Measurements from ENCODE around the gene AQP1.

AQP1 gene

GRCh38 chr7:30886608-30887011, 25.0 kb upstream of the AQP1 start:
- peak; percentile 16 for DNase-seq

- peak; percentile 95 for DNase-seq
Measured at GRCh38 chr7:30887464-30887872, 24.2 kb upstream of the AQP1 start.

- peak; percentile 24 for DNase-seq
Measured at GRCh38 chr7:30888747-30889146, 22.9 kb upstream of the AQP1 start.

- DNase-seq: no peak
Measured at GRCh38 chr7:30890226-30890625, 21.4 kb upstream of the AQP1 start.

DNA sequence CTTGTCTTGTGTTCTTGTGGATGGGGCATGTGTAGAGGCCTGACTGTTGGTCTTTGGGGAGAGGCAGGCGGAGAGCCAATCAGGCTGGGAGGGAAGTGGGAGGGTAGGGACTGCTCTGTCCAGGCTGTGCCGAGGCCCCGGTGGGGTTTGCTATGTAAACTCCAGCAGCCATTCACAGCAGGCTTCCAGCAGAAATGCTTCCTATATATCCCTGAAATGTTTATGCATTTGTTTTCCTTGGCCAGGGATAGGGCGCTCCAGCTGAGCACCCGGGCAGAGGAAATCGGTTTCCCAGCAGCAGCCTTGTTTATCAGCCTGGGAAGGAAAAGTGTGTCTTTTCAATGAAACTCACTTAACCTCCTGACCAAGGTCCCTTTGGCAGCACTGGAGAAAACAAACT, 18.3 kb upstream of the AQP1 start:
- peak; percentile 19 for DNase-seq

- no peak for DNase-seq
Measured at GRCh38 chr7:30894009-30894408, 17.6 kb upstream of the AQP1 start.

DNA sequence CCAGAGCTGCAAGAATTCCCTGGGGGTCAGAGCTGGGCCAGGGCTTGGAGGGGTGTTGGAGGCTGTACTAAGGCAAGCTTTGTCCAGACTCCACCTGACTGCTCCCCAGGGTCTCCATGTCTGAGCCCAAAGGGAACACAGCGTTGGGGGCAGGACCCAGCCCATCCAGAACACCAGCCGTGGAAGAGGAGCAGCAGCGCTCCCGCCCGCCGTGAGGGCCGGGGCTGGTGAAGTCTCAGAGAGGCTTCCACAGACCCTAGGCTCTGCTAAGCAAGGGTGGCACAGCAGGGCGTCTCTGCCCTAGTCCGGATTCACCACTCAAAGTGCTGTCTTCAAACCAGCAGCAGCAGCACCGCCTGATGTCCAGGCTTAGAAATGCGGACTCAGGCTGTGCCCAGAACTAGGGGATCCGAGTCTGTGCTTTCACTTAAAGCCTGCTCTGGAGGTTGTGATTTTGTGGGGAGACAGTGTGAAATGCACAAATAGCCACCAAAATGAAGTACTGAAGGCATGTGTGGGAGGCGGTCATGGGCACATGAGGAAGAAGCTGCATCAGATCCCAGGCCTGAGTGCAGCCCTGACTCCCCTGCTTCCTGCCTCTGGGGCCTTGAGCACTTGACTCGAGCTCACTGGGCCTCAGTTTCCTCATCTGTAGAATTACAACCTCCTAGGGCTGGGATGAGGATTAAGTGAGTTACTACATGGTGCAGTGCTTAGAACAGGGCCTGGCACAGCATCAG, 16.6 kb upstream of the AQP1 start:
- no peak for DNase-seq

DNA sequence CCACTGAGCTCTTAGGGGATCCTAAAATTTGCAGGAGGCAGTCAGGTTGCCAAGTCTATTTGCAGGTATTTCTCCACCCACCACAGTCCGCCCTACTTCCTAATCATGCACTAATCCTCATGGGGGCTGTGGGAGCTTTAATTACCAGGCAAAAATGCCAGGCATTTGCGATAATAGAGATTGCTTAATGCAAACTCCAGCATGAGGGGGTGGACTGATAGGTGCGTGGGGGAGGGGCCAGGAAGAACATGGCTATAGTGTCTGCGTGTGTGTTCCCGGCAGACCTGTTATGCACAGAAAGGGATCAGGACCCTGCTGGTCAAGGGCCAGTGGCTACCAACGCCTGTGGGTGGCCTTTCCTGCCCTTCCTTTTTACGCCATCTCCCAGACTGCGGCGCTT, 15.6 kb upstream of the AQP1 start:
- DNase-seq: no peak

DNA sequence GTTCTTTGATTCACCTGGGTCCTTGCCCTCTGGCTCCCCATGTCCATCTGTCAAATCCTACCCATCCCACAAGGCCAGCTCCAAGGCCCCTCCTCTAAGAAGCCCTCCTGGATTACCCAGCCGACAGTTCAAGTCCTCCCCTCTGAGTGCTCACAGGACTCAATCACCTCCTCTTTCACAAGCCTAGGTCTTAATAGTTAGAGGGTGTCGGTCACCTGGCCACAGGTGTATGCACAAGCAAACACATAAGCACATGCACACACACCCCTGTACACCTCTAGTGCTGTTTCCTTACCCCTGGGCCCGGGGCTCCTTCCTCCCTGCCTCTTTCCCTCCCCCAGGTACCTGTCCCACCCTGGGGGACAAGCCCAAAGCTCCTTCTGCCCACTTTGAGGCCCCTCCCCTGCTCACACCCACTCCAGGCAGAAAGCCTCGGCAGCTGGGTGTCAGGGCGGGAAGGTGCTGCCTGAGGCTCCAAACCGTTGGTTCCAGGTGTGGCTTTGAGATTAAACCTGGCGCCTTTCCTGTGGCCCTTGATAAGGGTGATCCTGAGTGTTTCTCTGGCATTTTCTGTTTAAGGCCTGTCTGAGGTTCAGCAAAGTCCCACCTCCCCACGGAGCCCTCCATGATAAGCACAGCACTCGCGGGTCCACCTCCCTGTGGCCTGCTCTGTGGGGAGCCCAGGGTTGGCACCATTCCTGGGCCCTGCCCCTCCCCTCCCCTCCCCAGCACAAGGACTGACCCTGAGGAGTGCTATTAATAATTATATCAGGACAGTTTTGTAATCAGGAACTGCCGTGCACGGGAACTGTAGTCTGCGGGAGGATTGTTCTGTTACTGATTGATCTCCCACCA, 14.6 kb upstream of the AQP1 start:
- peak; percentile 21 for DNase-seq

GRCh38 chr7:30897770-30898169, 13.9 kb upstream of the AQP1 start:
- no peak for DNase-seq

DNA sequence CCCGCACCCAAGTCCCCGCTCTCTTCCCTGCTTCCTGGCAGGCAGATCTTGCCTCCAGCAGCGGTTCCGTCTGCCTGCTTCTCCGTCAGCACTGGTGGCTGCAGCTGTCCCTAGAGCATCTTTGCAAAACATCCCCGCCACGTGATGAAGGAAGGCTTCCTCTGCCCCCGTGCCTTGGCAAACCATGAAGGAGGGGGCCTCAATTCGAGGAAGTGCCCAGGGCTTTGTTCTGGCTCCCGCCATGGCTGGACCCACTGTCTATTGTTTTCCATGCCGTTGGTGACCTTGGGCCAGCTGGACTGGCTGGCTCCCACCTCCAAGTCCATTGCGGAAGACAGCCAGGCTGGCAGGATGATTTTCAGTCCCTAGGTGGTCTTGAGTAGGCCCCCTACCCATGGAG, 13.2 kb upstream of the AQP1 start:
- no peak for DNase-seq

- no peak for DNase-seq
Measured at GRCh38 chr7:30899066-30899465, 12.6 kb upstream of the AQP1 start.

- no peak for DNase-seq
Measured at GRCh38 chr7:30899630-30900029, 12.0 kb upstream of the AQP1 start.

DNA sequence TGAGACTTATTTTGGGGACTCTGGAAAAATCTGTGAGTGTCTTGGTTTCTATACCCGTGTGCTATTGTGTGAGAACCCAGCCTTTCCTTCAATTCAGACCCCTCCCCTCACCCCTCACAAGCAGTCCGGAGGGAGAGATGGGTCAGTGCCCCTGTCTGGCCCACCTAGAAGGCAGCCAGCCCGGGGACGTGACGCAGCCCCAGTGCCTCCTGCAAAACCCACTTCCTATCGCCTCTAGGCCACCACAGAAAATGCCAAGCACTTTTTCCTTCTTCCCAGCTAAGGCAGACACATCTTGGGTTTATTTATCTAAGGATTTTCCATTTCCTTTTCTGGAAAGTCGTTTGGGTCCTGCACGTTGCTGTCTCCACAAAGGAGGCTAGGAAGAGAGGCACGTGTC, 11.6 kb upstream of the AQP1 start:
- DNase-seq: no peak

GRCh38 chr7:30900803-30901362, 10.8 kb upstream of the AQP1 start:
- DNase-seq: no peak

DNA sequence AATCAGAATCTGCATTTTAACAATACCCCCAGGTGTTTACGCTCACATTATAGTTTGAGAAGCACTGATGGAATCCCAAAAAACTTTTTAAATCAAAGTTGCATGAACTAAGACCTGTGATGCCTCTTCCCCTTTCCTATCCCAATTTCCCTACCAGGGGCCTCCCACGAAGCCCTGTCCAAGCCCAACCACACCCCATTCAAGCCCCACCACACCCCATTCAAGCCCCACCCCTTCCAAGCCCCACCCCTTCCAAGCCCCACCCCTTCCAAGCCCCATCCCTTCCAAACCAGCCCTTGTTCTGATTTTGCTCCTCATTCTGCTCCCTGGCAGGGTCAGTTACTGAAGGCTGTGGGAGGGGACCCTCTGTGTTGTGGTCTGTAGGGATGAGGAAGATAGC, 9.8 kb upstream of the AQP1 start:
- DNase-seq: no peak

DNA sequence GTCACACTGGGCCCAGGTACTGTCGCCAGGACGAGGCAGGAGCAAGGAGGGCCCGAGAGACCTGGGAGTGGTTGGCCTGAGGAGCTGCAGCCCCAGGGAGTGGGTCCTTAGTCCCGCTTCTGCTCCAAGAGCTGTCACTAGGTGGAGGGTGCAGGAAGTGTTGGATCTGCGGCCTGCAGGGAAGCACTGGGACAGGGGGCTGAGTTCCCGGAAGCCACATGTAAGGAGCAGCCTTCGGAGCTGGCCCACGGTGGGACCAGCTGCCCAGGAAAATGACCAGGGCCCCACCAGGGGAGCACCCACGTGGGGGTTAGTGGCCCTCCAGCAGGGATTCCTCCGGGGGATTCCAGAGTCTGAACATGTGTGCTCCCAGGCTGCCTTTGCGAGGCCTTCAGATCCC, 9.2 kb upstream of the AQP1 start:
- DNase-seq: no peak

GRCh38 chr7:30903146-30903545, 8.5 kb upstream of the AQP1 start:
- DNase-seq: no peak

GRCh38 chr7:30904561-30904960, 7.1 kb upstream of the AQP1 start:
- no peak for DNase-seq

GRCh38 chr7:30905078-30906012, 6.3 kb upstream of the AQP1 start:
- no peak for DNase-seq

DNA sequence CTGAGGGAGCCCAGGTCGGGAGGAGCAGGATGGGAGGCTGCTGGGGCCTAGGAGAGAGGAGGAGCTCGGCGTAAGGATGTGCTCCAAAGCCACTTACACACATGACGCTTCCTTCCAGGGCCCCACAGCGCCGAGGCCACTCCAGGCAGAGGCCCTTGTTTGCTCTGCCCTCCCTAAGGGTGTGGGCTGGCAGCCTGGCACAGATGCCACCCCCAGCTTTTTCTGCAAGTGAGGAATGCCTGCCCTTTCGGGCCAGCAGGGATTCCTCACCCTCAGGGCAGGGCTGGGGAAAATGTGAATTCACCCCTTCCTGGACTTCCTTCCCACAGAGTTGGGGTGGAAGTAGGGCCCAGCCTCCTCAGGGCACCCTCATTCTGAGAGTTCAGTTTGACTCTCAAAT, 5.6 kb upstream of the AQP1 start:
- DNase-seq: peak; percentile 47

GRCh38 chr7:30906515-30907240, 5.0 kb upstream of the AQP1 start:
- no peak for DNase-seq

All from NCI-H510A treated with DMSO at 0.1 percent for 48 hours (cell line).